ENCODE results near the gene KHDRBS1. TPM values are rescaled to one million over a fixed set of nuclear protein-coding genes. Genes with fewer than 3 reads are reported as not detected.
"Not testable (repeated sequence)": the region's sequence is repeated elsewhere in the genome, so short reads cannot be mapped to it uniquely, and the experiment has no call there.

KHDRBS1 gene
- total RNA-seq, 1 experiment from 2014 or later = 46.9 TPM

DNA sequence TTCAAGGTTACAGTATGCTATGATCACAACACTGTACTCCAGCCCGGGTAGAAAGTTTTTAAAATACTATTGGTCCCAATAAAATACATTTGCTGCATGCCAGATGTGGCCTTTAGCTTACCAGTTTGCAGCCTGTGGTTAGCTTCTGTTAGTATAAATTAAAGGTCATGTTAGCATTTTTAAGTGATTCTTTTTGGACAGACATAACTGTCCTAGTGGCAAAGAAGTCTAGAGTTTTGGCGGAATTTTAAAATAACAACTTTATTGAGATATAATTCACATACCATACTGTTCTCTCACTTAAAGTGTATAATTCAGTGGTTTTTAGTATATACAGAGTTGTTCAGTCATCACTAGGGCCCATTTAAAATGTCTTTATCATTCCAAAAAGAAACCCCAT, 34.8 kb downstream of the KHDRBS1 start:
- in situ Hi-C loops (cut with HindIII; ENCODE audit: low pct_unique_long_range_greater_than_20kb, low sequenced_read_pairs) = no loop called here
- no peak for DNase-seq (ENCODE audit: low read depth, low spot score)

DNA sequence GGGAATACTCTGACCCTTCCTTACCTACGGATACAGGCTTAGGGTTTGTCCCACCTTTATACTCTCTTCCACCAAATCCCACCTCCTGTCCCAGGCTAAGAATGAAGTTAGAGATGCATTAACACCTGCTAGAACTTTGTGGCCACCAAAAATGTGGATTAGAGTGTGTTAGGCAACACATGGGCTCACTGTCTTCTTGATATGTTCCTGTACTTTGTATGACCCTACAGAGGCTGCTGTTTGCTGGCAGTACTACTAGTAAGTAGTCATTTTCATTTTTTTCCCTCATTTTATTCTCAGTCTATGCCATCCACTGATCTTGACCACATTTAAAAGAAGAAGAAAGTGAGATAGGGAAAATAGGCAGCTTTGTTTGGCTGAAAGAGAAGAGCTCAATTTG, 38.0 kb downstream of the KHDRBS1 start:
- in situ Hi-C loops (cut with HindIII; ENCODE audit: low pct_unique_long_range_greater_than_20kb, low sequenced_read_pairs) = no loop called here
- DNase-seq (ENCODE audit: low read depth, low spot score) = no peak

DNA sequence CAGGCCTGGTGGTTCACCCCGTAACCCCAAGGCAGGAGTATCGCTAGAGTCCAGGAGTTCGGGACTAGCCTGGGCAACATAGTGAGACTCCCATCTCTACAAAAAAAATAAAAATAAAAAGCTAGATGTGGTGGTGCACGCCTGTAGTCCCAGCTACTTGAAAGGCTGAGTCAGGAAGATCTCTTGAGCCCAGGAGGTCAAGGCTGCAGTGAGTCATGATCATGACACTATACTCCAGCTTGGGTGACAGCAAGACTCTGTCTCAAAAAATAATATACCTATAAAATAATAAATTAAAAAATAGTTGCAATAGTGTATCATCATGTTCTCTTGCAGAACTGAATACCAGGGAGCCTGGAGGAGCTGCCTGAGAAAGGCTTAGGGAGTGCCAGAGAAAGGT, 39.2 kb downstream of the KHDRBS1 start:
- DNase-seq (ENCODE audit: low read depth, low spot score) = no peak
- in situ Hi-C loops (cut with HindIII; ENCODE audit: low pct_unique_long_range_greater_than_20kb, low sequenced_read_pairs) = no loop called here

DNA sequence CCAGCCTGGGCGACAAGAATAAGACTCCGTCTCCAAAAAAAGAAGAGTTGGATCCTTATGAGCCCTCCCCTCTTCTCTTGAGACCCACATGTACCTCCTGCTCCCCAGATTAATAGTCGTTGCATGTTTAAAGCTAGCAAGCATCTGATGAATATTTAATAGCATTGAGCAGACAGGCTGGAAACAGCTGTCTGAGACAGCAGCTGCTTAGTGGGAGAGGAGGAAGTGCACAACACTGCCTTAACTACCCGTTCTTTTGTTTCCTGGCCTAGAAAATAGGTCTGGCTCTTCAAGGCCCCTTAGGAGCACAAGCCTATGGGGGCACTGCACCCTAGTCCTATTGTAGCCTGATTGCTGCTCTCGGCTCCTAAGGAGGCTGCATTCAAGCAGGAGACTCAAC, 41.7 kb downstream of the KHDRBS1 start:
- in situ Hi-C loops (cut with HindIII; ENCODE audit: low pct_unique_long_range_greater_than_20kb, low sequenced_read_pairs) = no loop called here
- DNase-seq (ENCODE audit: low read depth, low spot score) = no peak

DNA sequence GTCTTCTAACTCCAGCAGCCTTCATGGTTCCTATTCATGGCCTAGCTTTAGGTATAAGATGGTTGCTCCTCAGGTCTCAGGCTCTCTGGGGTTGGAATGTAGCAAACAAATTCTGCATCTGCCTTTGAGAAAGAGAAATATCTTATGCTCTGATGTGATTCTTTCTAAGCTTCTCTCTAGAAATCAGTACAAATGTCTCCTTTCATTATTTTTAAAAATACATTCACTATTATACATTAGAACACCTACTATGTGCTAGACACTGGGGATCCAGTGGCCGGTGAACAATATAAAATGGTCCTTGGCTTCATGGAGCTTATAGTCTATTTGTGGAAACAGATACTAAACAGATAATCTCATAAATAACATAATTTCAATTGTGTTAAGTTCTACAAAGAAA, 42.9 kb downstream of the KHDRBS1 start:
- in situ Hi-C loops (cut with HindIII; ENCODE audit: low pct_unique_long_range_greater_than_20kb, low sequenced_read_pairs) = no loop called here
- no peak for DNase-seq (ENCODE audit: low read depth, low spot score)

DNA sequence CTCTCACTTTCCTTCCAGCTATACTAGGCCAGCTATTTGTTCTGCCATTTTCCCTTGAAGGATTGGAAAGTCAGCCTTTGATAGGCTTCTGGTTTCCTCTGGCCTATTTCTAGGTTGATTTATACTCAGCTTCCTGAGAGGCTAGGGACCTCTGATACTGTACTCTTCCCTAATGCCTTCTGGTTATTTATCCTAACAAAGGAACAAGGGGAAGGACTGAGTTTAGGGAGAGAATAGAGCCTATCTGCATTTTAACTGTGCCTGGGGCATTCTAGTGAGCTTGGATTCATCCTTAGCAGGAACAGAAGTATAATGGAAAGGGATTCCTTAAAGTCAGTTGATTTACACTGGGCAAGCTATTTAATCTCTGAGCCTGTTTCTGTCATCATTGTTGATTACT, 47.2 kb downstream of the KHDRBS1 start:
- in situ Hi-C loops (cut with HindIII; ENCODE audit: low pct_unique_long_range_greater_than_20kb, low sequenced_read_pairs) = no loop called here
- DNase-seq (ENCODE audit: low read depth, low spot score) = no peak

DNA sequence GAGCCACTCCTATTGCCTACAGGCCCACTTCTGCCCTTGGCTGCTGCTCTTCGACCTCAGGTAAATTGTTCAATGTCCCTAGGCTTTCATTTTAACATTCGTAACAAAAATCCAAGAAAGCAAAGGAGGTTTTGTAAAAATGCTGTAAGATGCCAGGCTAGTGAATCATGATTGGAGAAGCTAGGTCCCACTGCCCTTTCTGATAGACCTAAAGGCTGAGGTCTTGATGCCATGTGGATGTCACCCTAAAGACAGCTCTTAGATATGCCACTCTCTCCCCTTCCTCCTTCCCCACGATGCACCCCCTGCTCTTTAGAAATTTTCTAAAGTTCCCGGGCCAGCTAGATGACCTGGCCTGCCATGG, 49.2 kb downstream of the KHDRBS1 start:
- in situ Hi-C loops (cut with HindIII; ENCODE audit: low pct_unique_long_range_greater_than_20kb, low sequenced_read_pairs) = no loop called here
- DNase-seq (ENCODE audit: low read depth, low spot score) = no peak

DNA sequence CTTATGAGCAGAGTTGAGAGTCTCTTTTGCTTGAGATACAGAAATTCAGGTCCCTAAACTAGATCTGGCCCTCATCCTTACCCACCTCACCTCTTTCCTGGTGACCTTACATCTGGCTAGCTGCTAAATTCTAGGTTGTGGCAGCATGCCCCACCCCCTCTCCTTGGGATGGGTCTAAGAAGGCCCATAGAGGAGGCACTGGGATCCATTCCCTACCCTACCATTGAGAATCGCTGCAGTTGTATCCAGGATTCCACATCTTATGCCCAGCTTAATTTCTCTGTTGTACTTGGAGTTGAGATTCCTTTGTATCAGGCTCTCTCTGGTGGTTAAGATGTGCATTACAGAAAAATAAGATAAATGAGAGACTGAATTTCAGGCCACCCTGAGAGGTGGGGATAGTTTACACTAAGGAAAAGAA, 49.6 kb downstream of the KHDRBS1 start:
- peak; percentile 81 for DNase-seq (ENCODE audit: low read depth, low spot score)
- in situ Hi-C loops (cut with HindIII; ENCODE audit: low pct_unique_long_range_greater_than_20kb, low sequenced_read_pairs) = no loop called here

DNA sequence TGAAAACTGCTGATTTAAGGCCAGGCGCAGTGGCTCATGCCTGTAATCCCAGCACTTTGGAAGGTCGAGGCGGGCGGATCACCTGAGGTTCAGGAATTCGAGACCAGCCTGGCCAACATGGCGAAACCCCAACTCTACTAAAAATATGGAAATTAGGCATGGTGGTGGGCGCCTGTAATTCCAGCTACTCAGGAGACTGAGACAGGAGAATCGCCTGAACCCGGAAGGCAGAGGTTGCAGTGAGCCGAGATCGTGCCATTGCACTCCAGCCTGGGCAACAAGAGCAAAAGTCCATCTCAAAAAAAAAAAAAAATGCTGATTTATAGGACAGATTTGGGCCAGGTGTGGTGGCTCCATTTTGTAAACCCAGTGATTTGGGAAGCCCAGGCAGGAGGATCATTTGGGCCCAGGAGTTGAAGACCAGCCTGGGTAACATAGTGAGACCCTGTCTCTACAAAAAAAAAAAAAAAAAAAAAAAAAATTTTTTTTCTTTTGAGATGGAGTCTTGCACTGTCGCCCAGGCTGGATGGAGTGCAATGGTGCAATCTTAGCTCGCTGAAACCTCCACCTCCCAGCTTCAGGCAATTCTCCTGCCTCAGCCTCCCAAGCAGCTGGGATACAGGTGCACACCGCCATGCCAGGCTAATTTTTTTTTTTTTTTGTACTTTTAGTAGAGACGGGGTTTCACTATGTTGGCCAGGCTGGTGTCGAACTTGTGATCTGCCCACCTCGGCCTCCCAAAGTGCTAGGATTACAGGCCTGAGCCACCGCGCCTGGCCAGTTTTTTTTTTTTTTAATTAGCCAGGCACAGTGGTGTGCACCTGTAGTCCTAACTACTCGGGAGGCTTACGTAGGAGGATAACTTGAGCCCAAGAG, 52.2 kb downstream of the KHDRBS1 start:
- DNase-seq (ENCODE audit: low read depth, low spot score); in situ Hi-C loops (cut with HindIII; ENCODE audit: low pct_unique_long_range_greater_than_20kb, low sequenced_read_pairs): not testable (repeated sequence)

DNA sequence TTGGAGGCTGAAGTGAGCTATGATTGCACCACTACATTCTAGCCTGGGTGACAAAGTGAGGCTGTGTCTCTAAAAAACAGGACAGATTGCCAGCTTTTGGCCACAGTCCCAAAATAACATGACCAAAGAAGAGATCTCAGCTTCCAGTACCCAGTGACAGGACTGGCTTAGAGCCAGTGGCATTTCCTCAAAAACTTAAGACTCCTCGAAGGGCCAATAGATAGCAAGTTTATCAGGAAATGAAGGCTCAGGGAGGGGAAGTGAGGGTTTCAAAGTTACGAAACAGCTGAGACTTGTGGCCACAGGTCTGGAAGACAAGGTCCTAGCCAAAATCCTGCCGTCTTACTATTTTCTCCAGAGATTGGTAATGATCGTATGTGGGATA, 52.8 kb downstream of the KHDRBS1 start:
- in situ Hi-C loops (cut with HindIII; ENCODE audit: low pct_unique_long_range_greater_than_20kb, low sequenced_read_pairs) = no loop called here
- DNase-seq (ENCODE audit: low read depth, low spot score) = peak; percentile 41

DNA sequence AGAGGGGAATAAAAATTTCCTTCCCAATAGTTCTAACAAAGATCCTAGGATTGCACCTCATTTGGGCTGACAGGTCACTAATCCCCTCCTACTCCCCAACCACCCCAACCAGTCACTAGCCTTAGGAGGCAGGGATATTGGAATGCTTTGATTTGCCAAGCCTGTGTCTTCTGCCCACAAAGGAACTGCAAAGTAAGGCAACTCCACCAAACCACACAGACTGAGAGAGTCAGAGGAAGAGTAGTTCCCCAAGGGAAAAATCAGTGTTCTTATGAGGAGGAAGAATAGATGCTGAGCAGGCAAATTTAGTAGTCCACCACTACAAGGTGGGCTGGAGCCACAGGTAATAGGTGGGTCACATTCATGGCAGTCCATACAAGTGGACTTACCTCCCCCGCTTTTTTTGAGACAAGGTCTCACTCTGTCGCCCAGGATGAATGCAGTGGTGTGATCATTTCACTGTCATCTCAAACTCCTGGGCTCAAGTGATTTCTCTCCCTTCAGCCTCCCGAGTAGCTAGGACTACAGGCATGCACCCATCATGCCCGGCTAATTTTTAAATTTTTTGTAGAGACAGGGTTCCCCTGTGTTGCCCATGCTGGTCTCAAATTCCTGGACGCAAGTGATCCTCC, 55.4 kb downstream of the KHDRBS1 start:
- in situ Hi-C loops (cut with HindIII; ENCODE audit: low pct_unique_long_range_greater_than_20kb, low sequenced_read_pairs) = no loop called here
- DNase-seq (ENCODE audit: low read depth, low spot score) = no peak

DNA sequence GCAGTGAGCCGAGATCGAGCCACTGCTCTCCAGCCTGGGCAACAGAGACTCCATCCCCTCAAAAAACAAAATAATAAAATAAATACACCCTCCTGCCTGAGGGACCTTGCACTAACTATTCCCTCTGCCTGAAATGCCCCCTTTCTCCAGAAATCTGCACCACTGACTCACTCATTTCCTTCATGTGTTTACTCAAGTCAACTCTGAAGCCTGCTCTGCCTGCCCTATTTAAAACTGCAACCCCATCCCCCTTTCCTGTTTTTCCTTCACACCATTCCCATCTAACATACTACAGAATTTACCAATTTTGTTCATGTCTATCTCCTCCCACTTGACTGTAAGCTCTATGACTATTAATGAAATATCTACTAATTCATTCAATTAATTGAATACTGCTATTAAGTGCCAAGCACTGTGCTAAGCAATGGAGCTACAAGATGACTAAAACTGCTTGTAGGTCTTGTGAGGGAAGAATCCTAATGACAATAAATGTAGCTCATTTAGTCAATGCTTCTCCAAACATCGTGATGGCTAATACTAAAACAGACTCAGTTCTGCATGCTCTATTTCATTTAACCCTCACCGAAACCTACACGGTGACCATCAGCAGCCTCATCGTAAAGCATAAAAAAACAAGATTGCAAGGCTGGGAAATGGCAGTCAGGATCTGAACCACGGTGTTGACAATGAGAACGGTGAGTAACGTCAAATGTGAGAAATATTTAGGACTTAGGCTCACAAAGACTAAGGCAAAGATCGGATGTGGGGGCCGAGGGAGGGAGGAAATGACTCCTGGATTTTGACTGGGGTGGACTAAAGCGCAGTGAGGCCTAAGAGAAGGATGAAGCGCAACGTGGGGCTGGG, 58.3 kb downstream of the KHDRBS1 start:
- no peak for DNase-seq (ENCODE audit: low read depth, low spot score)
- in situ Hi-C loops (cut with HindIII; ENCODE audit: low pct_unique_long_range_greater_than_20kb, low sequenced_read_pairs) = no loop called here

DNA sequence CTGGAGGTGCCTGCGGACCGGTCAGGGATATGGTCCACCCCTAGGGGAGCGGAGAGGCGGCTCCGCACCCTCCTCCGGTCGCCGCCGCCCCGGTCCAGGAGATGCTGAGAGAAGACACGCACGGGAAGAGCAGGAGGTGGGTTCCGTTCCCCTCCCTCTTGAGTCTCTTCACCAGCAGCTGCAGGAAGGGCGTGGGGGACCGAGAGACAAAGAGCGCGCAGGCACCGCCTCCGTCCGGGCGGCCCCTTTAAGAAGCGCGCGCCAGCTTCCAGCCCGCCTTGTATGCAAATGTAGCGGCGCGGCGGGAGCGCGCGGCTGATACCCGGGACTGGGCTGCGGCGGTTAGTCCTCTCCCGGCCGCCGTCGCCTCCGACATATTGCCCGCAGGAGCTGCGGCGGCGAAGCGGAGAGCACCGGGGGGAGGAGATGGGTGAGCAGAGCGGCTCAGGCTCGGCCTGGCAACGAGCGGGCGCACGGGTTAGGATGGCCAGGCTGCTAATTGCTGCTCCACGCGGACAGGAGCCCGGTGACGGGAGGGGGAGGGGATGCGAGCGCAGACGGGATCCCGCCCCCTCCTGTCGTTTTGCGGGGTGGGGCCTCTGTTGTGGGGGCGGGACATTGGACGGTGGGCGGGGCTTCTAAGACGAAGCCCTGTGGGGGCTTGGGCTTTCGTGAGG, 59.1 kb downstream of the KHDRBS1 start, which contains the start of gene TMEM39B:
TSS of gene TMEM39B (plus strand) at position 318 of the 677 bp plus-strand sequence. CDS start at position 427, 109 bp downstream.
- peak; percentile 91 for DNase-seq (ENCODE audit: low read depth, low spot score)
- in situ Hi-C loops (cut with HindIII; ENCODE audit: low pct_unique_long_range_greater_than_20kb, low sequenced_read_pairs) = no loop called here

DNA sequence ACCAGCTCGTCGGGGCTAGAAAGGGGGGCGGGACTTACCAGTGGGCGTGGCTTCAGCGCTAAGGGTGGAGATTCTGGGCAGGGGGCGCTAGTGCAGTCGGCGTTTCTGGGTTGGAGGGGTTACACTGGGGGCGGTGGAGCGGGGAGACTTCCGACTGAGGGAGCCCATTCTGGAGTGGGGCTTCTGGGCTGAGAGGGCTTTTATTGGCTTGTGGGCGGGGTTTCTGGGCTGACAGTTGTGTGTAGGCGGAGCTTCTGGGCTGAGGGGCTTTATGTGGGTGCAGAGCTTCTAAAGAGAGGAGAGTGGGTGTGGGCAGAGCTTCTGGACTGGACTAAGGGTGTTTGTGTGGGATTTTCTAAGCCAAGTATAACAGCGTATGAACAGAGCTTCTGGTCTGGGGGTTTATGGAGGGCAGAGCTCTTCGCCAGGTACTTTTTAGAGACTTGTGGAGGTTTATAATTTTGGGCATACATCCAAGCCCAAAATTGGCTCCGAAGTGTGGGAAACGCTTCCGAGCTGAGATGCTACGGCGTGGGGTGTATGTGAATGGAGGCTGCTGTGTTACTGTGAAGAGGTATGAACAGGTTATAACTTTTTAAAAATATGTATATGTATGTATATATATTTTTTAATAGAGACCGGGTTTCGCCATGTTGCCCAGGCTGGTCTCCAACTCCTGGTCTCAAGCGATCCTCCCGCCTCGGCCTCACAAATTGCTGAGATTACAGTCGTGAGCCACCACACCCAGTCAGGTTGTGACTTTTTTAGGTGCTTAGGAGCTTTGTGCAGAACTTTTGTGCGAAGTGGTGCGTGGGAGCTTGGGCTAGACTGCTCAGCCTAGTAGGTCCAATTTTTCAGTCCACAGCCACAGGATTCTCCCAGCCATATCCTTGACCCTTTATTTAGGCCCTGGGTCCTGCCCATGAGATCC, 59.9 kb downstream of the KHDRBS1 start:
- in situ Hi-C loops (cut with HindIII; ENCODE audit: low pct_unique_long_range_greater_than_20kb, low sequenced_read_pairs) = no loop called here
- DNase-seq (ENCODE audit: low read depth, low spot score) = no peak

DNA sequence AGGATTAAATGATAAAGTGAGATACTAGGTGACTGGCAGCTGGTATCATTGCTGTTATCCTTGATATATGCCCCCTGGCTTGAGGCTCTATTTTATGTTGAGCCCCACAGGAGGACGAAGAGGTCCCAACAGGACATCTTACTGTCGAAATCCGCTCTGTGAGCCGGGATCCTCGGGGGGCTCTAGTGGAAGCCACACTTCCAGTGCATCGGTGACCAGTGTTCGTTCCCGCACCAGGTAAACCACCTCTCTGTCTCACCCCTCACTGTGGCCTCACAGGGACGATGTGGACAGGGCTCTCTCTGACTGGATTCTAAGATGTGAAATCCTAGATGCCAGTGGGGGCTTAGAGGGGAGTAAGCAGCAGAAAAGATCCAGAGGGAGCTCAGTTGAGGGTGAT, 61.2 kb downstream of the KHDRBS1 start:
- in situ Hi-C loops (cut with HindIII; ENCODE audit: low pct_unique_long_range_greater_than_20kb, low sequenced_read_pairs) = no loop called here
- DNase-seq (ENCODE audit: low read depth, low spot score) = no peak

DNA sequence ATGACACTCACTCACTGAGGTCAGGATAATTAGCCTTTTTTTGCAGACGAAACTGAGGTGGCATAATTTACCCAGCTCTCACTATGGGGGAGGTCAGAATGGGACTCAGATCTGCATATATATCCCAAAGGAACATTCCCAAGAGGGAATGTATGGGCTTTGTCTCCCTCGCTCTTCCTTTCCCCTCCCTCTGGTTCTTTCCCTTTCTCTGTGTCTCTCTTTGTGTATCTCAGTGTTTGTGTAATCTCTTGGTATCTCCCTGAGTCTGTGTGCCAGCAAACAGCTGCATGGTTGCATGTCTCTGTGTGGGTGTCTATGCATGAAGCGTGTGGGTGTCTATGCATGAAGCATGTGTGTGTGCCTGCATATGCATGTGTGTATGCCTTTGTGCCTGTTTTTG, 63.8 kb downstream of the KHDRBS1 start:
- DNase-seq (ENCODE audit: low read depth, low spot score) = no peak
- in situ Hi-C loops (cut with HindIII; ENCODE audit: low pct_unique_long_range_greater_than_20kb, low sequenced_read_pairs) = no loop called here

DNA sequence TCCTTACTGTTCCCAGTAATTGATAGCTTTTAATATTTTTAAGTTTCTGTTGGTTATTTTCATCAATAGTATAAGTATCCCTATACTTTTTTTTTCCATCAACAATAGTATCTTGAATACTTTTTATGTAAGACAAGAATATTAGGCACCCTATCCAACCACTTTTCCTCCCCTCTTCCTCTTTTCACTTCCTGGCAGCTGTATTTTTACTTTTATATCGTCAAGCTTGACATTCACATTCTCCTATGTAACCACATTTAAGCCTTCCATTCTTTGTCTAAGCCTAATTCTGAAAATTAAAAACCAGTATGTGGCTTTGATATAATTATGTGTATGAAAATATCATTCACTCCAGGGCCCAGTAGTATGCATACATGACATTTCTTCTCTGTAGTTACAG, 68.4 kb downstream of the KHDRBS1 start:
- no peak for DNase-seq (ENCODE audit: low read depth, low spot score)
- in situ Hi-C loops (cut with HindIII; ENCODE audit: low pct_unique_long_range_greater_than_20kb, low sequenced_read_pairs) = no loop called here
